Left forelimb (tissue), 1 donor: Measurements from ENCODE around the gene ARRDC4.

Source experiments
- DNase-seq: peaks from one replicate; pipeline ENCODE4 v3.0.0-alpha.2; 2018; ENCODE audit warnings: low spot score

Gene ARRDC4, protein sequence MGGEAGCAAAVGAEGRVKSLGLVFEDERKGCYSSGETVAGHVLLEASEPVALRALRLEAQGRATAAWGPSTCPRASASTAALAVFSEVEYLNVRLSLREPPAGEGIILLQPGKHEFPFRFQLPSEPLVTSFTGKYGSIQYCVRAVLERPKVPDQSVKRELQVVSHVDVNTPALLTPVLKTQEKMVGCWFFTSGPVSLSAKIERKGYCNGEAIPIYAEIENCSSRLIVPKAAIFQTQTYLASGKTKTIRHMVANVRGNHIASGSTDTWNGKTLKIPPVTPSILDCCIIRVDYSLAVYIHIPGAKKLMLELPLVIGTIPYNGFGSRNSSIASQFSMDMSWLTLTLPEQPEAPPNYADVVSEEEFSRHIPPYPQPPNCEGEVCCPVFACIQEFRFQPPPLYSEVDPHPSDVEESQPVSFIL

DNA sequence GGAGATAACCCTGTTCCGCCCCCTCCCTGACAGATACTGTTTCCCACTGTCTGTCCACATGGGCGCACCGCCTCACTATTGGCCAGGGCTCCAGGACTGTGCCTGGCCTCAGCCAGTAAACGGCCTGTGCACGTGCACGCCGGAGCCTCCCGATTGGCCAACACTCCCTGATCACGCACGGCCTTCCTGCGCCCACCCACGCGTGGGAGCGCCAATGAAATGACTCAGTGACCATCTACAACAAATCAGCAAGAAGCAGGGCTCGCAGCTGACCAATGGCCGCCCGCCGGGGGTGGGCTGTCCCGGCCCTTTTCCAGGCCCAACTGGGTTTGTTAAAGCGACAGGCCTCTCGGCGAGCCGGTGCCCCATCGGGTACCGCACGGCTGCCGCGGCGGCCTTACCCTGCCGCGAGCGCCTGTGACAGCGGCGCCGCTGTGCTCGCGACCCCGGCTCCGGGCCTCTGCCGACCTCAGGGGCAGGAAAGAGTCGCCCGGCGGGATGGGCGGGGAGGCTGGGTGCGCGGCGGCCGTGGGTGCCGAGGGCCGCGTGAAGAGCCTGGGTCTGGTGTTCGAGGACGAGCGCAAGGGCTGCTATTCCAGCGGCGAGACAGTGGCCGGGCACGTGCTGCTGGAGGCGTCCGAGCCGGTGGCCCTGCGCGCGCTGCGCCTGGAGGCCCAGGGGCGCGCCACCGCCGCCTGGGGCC, at the start of gene ARRDC4:
Gene ARRDC4 (plus strand): TSS at position 340 of the 703 bp plus-strand sequence. CDS start 159 bp downstream, at position 499.
- peak; percentile 100 for DNase-seq

DNA sequence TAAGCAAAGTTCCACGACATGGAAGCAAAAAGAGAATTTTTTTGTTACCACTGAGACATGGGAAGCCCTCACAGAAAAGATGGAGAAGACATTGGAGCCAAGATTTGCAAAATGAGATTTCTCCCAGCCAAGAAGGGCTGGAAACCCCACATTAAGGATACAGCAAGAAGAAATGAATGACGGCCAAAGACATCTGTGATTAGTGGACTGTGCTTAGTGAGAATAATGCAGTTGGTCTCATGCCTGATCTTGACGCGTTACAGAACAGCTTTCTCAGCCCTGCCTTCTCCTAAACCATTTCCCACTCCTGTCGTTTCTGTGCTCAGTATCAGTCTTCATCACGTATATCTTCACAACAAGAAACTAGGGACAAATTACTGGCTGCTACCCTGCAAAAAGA, 45.8 kb upstream of the ARRDC4 start:
- DNase-seq, result no peak

DNA sequence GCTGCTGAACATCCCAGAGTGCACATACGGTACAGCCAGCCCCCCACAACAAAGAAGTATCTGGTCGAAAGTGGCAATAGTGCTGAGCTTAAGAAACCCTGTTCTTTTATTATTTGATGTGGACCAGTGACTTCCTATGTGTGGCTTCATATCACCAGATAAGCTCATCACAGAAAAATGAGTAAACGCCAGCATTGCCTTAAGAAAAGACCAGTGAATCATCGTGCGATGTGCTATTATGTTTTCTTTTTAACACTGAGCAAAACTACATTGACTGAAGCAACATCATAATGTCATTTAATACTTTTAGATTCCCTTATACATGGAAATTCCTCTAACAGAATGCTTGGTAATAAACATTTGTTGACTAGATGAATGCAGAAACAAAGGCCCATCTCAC, 45.2 kb upstream of the ARRDC4 start:
- no peak for DNase-seq

DNA sequence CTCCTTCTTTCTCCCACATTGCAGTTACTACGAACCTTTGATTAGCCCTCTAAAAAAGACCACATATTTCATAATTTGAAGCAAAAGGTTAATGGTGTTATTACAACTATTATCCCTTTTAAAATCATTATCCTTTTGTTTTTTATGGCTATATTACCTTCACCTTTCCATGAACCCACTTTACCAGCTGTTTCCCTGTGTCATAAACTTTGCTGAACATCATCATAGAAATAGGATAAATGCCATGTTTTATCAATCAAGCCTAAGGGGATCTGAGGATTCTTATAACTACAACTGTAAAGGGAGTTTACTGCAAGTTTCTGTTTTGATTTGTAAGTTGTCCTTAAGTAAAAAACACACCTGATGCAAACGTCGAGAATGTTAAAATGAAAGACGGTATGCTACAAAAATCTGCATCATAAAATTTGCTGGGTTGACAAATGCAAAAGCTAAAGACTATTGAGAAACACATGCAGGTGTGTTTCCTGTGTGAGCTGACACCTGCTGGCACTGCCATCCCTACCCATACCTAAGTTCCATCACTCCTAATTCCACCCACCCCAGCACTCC, 39.1 kb upstream of the ARRDC4 start:
- DNase-seq, result no peak

DNA sequence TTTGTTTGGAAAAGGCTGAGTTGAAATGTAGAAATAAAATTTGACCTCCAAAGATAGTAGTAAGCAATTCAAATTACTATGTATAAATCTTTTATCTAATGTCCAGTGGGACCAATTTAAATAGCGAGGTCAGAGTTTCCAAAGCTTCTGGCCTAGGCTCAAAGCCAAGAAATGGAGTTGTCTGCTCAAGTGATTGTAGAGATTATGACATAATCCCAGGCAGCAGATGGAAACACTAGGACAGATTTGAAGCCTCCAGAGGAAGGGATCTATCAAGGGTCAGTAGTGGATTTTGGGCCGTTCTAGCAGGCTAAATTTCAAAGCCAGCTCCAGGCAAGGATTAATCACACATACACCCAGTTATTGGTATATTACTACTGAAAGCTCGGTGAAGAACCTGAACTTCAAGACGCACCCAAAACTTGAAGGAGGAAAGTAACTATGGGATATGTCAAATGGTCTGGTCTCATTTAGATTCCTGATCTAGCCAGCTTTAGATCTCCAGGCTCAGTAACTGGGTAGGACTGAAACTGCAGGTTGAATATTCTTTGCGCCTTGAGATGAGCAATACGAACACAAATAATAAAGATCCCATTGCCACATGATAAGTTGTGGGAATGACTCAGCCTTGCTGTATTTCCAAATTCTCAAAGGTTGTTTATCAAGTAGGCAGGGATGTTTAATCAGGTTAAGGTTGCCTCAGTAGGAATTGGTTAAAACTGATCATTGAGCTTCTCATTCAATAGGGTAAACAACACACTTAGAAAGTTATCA, 30.9 kb upstream of the ARRDC4 start:
- no peak for DNase-seq

DNA sequence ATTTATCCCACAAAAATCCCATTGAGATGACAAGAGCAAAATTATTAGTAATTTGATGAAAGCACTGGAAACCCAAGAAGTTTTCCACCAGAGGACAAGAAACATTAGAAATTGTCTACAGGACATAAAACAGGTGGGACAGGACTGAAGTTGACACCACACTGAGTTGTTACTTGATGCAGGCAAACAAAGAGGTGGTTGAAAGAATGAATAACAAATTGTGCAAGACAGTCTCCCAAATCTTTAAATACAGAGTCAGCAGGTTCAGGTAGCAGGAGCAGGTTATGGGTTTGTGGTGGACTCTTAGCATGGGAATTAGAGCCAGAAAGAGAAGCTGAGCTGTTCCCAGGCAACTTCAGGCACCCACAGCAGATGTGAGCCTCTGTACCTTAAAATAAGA, 30.3 kb upstream of the ARRDC4 start:
- DNase-seq, result no peak

DNA sequence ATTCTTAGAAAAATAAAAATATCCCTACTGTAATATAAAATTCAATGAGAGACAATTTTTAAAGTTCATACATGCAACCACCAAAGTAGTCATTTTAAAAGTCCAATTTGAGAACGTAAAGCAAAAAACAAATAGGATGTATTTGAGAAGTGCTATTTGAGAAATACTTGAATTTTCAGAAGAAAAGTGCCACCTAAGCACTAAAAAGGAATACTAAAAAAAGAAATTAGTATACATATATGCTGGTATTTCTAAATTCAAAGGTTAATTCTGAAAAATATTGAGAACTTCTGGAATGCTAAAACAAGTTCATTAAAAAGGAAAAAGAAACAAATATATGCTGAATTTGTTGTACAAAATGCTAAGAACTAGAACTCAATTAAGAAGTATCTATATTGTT, 29.2 kb upstream of the ARRDC4 start:
- no peak for DNase-seq

DNA sequence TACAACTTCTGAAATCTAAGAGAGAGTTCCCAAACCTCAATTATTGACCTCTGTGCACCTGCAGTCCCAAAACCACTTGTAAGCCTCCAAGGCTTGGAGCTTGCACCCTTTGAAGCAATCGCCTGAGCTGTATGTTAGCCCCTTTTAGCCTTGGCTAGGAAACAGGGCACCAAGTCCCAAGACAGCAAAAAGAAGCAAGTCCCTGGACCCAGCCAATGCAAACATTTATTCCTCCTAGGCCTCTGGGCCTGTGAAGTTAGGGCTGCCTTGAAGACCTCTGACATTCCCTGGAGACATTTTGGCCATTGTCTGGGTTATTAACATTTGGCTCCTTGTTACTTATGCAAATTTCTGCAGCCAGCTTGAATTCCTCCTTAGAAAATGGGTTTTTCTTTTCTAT, 26.9 kb upstream of the ARRDC4 start:
- DNase-seq, result no peak

DNA sequence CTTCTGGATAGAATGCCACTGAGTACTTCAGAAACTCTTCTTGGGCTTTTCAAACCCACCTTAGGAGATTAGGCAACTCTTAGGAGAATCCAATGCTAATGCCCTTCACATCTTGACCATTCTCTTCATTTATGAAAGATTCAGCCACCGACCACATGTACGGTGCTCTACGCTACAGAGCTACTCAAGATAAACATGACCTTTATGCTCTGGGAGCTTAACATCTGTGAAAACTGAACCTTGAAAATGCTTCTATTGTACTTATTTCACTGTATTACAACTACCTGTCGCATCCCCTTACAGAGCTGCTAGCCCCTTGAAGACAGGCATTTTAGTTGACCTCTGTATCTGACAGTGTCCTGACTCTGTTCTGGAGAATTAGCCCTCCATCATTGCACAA, 19.5 kb upstream of the ARRDC4 start:
- no peak for DNase-seq

DNA sequence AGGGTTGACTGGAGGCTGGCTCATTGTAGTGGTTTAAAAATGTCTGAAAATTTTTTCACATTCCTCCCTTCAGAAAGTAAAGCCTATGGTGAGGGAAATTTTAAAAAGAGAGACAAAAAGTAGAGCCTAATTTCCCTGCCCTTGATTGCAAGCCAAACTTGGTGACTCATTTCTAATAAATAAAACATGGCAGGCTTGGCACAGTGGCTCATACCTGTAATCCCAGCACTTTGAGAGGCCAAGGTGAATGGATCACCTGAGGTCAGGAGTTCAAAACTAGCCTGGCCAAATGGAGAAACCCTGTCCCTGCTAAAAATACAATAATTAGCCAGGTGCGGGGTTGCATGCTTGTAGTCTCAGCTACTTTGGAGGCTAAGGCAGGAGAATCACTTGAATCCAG, 18.9 kb upstream of the ARRDC4 start:
- no peak for DNase-seq

DNA sequence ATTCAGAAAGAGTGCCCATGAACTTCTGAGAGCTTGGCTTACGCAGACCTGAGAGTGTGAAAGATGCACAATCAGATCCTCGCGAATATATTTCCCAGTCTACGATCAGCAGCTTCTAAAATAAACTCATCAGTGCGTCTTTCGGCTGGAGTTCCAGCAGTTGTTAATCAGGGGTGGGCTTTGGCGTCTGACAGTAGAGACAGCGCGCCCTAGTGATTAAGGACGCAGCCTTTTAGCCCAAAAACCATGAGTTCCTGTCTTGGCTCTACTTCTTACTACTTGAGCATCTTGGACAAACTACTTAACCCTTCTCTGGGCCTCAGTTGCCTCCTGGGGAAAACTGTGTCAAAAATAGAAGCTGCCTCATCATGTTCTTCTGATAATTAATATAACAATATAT, 15.8 kb upstream of the ARRDC4 start:
- DNase-seq, result no peak

DNA sequence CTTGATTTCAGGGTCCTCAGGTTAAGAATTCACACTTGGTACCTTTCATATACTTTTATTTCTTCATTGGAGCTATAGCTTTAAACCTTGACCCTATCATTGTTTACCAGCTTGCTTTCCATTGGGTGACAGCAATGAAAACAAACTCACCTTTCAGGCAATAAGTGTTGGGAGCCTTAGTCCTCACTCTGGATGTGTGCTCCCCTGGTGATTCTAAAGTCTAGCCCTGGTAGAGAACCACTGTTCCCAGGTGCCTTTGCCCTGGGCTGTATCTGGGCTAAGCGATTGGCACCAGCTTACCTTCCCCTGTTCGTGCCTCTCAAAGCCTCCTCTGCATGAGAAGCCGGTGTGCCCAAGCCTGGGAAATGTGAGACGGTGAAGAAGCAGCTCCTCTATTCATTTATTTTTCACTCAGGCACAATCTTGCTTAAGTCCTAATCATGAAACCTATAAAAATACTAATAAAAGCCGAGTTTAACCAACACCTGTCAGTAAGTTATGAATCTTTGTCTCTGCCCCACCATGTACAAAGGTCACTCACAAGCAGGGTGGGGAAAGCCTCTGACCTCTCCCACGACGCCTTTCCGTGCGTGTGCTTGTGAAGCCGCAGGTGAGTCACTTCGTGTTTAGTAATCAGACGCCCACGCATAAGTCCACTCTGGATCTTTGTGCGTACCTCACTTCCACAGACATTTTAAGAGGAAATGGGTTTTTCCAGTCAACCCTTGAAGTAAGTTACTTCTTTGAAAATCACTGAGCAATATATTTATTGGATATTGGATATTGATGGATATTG, 12.8 kb upstream of the ARRDC4 start:
- no peak for DNase-seq

DNA sequence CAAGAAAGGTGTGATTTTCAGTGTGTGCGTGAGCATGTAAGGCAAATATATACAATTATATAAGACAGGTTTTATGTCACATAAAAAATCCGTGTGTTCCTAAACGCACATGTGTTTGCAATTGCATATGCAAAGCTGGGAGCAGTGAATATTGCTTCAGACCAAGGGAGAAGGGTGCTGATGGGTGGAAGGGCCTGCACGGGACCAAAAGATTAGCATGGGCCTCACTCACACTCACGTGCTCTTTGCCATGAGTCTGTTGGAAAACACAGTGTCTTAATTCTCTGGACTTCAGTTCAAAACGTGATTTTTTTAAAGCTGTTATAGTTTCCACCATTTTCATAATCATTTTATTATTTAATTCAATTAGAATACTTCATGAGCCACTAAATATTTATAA, 7.2 kb upstream of the ARRDC4 start:
- DNase-seq, result no peak

DNA sequence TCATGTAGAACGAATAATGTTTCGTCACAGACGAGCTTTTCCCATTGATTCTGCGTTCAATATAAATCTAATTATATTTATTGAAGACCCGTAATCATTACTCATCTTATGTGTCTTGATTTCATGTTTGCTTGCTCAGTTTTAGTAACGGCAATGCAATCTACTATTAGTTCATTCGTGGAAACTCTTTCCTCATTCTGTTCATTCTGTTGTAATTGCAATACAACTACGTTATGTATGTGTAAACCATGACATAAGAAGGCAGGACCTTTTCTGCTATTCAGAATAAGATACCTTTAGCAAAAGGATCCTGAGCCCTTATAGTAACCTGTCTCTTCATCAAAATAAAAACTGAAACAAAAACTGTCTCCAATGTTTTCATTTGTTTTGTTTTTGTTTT, 6.8 kb upstream of the ARRDC4 start:
- DNase-seq, result no peak

DNA sequence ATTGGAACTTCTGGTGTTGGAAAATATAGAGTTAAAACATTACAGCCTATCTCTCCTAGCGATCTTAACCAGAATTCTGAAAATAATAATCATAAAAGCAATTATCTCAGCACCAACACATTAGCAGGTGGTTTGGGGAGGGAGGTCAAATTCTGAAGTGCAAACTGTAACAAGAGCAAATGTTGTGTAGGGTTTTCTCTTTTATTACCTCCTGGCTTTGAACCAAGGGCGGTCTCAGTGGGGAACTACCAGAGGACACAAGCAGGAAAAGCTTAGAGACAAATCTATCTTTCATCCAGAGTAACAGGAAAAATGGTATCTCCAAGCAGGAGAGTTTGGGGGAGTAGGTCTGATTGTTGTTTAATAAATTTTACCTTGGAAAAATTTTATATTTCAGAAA, 5.5 kb upstream of the ARRDC4 start:
- DNase-seq, result no peak

DNA sequence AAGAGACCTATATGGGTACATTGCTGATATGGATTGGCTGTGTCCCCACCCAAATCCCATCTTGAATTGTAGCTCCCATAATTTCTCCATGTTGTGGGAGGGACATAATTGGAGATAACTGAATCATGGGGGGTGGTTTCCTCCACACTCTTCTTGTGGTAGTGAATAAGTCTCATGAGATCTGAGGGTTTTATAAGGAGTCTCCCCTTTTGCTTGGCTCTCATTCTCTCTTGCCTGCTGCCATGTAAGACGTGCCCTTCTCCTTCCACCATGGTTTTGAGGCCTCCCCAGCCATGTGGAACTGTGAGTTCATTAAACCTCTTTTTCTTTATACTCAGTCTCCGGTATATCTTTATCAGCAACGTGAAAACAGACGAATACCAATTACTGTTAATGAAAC, 5.0 kb upstream of the ARRDC4 start:
- no peak for DNase-seq

DNA sequence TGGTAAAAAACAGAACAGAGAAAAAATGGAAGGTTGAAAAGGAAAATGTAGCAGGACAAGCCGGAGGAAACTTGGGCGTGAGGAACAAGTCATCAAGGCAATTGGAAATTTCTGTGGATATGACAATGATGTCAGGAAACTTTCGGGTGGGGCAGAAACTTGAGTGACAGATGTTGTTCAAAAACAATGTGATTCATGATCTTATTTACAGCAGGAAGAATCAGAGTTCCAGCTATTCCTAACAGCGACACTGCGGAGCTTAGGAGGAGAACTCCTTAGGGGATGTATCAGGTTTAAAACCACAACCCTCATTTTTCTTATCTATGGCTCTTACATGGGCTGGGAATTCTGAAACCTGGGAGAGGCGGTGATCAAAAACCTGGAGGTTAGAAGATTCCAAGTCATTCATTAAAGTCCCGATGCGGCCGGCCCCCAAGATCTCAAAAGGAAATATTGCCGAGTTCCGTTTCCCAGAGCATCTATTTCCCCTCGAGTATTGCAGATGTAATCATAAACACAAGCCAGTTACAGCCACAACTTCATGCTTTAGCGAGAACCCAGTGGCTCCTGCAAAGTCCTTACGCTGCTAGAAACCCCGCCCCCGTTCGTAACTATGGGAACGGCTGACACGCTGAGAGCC, 659 bp upstream of the ARRDC4 start:
- no peak for DNase-seq

DNA sequence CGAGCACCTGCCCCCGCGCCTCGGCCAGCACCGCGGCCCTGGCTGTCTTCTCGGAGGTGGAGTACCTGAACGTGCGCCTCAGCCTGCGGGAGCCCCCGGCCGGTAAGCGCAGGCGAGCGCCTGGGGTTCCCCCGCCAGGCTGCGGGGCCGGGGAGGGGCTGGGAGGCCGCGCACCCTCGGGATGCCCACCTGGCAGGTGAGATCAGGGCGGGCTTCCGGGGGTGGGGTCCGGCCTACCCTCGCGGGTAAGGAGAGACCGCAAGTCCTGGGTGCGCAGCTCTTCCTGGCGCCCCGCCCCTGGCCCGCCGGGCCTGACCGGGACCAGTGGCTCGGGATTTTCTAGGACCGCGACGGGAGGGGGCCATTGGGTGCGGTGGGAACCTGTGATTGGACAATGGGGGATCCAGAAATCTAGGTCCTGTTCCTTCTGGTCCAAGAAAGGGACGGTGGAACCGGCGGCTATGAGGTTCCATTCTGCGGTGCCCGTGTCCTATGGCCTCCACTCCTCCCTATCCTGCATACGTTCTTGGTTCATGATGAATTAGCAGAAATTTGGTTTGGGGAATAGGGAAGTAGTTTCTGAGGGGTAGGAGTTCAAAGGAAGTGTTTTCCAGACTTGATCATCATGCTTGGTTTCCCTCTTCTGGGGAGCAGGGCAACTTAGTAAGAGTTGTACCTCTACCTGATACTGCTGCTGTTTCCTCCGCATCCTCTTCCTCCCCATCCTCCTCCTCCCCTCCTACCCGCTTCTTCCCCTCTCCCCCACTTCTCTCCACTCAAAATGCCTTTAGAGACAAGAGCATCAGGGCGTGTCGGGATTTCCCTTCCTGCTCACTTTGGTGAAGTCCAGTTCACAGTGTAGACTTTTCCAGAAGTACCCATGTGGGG, 808 bp downstream of the ARRDC4 start:
- peak; percentile 72 for DNase-seq

DNA sequence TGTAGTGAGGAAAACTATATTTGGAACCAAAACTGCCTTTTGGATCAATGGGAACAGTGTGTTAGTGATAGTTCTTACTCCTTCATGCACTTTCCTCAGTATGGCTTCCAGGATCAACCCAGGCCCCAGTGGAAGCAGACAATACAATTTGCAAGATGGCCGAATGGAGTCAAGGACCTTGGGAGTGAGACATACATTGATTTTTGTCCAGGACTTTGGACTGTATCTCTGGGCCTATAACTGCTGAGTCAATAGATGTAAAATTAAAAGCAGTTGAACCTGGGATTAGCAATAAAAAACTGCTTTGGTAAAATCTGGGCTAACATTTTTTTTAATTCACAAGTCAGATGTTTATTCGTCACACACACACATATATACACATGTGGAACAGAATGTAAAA, 1.8 kb downstream of the ARRDC4 start:
- DNase-seq, result no peak

DNA sequence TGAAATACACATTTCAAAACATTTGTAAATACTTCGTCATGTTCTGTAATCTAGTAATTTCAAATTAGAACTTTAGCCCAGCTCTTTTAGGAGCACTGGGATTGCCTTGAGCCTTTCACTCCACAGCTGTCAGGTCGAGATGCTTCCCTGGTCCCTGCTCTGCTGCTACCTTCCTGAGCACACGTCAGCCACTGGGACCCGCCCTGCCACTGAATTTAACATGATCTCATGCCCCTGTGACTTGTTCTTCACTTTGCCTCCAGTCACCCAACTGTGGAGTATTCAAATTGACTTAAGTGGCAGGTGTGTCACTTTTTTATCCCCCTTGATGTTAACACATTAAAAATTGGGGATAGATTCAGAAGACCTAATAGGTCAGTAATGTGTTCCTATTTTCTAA, 3.3 kb downstream of the ARRDC4 start:
- no peak for DNase-seq
